ENCODE measurements around the gene HCST.

Gene HCST

DNA sequence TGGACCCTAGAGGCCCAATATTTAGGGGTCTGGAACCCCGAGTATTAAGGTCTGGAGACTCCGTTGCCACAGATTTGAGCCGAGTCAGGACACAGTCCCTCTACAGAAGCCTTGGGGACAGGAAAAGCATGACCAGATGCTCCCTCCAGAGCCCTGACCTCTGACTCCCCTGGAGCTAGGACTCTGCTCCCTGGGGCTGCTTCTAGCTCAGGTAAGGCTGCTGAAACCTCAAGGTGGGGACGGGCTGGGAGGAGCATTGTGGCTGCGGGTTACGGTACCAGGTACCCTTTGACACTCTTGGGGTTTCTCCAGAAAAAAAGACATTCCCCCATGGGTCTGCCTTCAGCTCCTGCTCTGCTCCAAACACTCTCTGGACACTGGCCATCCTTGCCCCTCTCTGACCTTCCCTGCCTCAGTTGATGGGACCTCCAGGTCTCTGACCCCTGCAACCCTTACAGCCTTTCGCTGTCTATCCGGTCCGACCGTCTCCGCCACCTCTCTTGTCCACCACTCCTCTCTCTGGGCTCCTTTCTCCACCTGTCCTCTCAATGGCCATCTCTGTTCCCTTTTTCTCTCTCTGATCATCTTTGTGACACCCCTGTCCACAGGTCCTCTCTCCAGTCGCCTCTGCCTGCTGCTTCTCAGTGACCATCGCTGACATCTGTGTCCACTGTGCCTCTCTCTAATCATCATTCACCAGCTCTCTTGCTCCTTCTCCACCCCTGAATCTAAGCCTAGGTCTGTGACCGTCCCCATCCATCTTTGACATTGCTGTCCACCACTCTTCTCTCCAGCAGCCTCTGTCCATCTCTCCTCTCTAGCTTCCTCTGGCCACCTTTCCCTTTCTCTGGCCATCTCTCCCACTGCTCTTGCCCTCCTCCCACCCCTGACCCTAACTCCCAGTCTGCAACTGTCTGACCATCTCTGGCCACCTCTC, 35.3 kb downstream of the HCST start:
- Histone ChIP-seq H3K27ac (replicated peaks) (no peak overlapping the region), H3K4me3 (replicated peaks; ENCODE audit: insufficient read depth, low read length) (no peak overlapping the region), H3K27me3 (ENCODE audit: insufficient read depth, poor library complexity, severe bottlenecking) (peaks cover 19% of the 10 kb centered on the region)
- no peak for DNase-seq (ENCODE audit: low read depth in 1 of 2, low spot score in 1 of 2)
- TF ChIP-seq GABPA (IDR thresholded peaks at IDR 0.05; ENCODE audit: low read depth) (no peak), SPI1 (IDR thresholded peaks at IDR 0.05; ENCODE audit: borderline replicate concordance, low read depth) (no peak), POLR2AphosphoS5 (IDR thresholded peaks at IDR 0.05; ENCODE audit: low read depth) (no peak)
- TF ChIP-seq, protein P1, sequence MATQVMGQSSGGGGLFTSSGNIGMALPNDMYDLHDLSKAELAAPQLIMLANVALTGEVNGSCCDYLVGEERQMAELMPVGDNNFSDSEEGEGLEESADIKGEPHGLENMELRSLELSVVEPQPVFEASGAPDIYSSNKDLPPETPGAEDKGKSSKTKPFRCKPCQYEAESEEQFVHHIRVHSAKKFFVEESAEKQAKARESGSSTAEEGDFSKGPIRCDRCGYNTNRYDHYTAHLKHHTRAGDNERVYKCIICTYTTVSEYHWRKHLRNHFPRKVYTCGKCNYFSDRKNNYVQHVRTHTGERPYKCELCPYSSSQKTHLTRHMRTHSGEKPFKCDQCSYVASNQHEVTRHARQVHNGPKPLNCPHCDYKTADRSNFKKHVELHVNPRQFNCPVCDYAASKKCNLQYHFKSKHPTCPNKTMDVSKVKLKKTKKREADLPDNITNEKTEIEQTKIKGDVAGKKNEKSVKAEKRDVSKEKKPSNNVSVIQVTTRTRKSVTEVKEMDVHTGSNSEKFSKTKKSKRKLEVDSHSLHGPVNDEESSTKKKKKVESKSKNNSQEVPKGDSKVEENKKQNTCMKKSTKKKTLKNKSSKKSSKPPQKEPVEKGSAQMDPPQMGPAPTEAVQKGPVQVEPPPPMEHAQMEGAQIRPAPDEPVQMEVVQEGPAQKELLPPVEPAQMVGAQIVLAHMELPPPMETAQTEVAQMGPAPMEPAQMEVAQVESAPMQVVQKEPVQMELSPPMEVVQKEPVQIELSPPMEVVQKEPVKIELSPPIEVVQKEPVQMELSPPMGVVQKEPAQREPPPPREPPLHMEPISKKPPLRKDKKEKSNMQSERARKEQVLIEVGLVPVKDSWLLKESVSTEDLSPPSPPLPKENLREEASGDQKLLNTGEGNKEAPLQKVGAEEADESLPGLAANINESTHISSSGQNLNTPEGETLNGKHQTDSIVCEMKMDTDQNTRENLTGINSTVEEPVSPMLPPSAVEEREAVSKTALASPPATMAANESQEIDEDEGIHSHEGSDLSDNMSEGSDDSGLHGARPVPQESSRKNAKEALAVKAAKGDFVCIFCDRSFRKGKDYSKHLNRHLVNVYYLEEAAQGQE (IDR thresholded peaks at IDR 0.05; ENCODE audit: insufficient replicate concordance, low read depth) = no peak
- TF ChIP-seq, protein P2, sequence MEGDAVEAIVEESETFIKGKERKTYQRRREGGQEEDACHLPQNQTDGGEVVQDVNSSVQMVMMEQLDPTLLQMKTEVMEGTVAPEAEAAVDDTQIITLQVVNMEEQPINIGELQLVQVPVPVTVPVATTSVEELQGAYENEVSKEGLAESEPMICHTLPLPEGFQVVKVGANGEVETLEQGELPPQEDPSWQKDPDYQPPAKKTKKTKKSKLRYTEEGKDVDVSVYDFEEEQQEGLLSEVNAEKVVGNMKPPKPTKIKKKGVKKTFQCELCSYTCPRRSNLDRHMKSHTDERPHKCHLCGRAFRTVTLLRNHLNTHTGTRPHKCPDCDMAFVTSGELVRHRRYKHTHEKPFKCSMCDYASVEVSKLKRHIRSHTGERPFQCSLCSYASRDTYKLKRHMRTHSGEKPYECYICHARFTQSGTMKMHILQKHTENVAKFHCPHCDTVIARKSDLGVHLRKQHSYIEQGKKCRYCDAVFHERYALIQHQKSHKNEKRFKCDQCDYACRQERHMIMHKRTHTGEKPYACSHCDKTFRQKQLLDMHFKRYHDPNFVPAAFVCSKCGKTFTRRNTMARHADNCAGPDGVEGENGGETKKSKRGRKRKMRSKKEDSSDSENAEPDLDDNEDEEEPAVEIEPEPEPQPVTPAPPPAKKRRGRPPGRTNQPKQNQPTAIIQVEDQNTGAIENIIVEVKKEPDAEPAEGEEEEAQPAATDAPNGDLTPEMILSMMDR (IDR thresholded peaks at IDR 0.05; ENCODE audit: insufficient read depth, low read length) = no peak

DNA sequence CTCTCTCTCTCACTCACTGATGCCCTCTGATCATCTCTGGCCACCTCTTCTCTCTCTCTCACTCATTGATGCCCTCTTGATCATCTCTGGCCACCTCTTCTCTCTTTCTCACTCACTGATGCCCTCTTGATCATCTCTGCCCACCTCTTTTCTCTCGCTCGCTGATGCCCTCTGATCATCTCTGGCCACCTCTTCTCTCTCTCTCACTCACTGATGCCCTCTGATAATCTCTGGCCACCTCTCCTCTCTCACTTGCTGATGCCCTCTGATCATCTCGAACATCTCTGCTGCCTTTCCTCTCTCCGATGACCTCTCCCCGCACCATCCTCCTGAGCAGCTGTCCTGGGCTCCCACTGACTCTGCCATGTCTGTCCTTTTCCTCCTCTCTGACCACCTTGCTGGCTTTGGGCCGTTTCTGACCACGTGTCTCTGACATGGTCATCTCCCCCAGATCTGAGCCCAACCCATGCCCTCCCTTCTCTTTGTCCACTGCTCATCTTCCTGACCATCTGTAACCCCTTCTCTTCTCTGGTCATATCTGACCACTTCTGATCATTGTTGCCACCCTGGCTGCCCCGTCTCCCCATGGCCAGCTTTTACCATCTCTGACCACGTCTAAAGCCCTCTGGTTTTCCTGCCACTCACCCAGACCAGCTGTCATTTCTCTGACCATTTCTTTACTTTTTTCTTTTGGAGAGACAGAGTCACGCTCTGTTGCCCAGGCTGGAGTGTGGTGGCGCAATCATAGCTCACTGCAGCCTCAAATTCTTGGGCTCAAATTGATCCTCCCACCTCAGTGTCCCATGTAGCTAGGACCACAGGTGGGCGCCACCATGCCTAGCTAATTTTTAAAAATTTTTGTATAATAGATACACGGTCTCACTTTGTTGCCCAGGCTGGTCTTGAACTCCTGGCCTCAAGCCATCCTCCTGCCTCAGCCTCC, 36.2 kb downstream of the HCST start:
- Histone ChIP-seq H3K4me3 (replicated peaks; ENCODE audit: insufficient read depth, low read length) (no peak overlapping the region), H3K27ac (replicated peaks) (no peak overlapping the region), H3K27me3 (ENCODE audit: insufficient read depth, poor library complexity, severe bottlenecking) (peaks cover 19% of the 10 kb centered on the region)
- TF ChIP-seq, protein P1 (IDR thresholded peaks at IDR 0.05; ENCODE audit: insufficient replicate concordance, low read depth) = no peak
- TF ChIP-seq, protein P2 (IDR thresholded peaks at IDR 0.05; ENCODE audit: insufficient read depth, low read length) = no peak
- TF ChIP-seq SPI1 (IDR thresholded peaks at IDR 0.05; ENCODE audit: borderline replicate concordance, low read depth) = no peak
- TF ChIP-seq GABPA (IDR thresholded peaks at IDR 0.05; ENCODE audit: low read depth) = no peak
- no peak for TF ChIP-seq POLR2AphosphoS5 (IDR thresholded peaks at IDR 0.05; ENCODE audit: low read depth)
- DNase-seq (ENCODE audit: low read depth in 1 of 2, low spot score in 1 of 2) = no peak

DNA sequence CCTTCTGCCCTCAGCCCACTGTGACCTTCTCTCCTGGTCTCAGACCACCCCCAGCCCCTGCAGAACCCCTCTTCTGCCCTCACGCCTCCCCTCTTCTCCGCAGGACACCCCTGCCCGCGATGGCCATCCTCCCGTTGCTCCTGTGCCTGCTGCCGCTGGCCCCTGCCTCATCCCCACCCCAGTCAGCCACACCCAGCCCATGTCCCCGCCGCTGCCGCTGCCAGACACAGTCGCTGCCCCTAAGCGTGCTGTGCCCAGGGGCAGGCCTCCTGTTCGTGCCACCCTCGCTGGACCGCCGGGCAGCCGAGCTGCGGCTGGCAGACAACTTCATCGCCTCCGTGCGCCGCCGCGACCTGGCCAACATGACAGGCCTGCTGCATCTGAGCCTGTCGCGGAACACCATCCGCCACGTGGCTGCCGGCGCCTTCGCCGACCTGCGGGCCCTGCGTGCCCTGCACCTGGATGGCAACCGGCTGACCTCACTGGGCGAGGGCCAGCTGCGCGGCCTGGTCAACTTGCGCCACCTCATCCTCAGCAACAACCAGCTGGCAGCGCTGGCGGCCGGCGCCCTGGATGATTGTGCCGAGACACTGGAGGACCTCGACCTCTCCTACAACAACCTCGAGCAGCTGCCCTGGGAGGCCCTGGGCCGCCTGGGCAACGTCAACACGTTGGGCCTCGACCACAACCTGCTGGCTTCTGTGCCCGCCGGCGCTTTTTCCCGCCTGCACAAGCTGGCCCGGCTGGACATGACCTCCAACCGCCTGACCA, 37.2 kb downstream of the HCST start:
- Histone ChIP-seq H3K27ac (replicated peaks) (no peak overlapping the region), H3K4me3 (replicated peaks; ENCODE audit: insufficient read depth, low read length) (no peak overlapping the region), H3K27me3 (ENCODE audit: insufficient read depth, poor library complexity, severe bottlenecking) (peaks cover 19% of the 10 kb centered on the region)
- no peak for DNase-seq (ENCODE audit: low read depth in 1 of 2, low spot score in 1 of 2)
- TF ChIP-seq SPI1 (IDR thresholded peaks at IDR 0.05; ENCODE audit: borderline replicate concordance, low read depth) = no peak
- TF ChIP-seq, protein P1 (IDR thresholded peaks at IDR 0.05; ENCODE audit: insufficient replicate concordance, low read depth) = no peak
- TF ChIP-seq GABPA (IDR thresholded peaks at IDR 0.05; ENCODE audit: low read depth) = no peak
- TF ChIP-seq, protein P2 (IDR thresholded peaks at IDR 0.05; ENCODE audit: insufficient read depth, low read length) = no peak
- TF ChIP-seq POLR2AphosphoS5 (IDR thresholded peaks at IDR 0.05; ENCODE audit: low read depth) = no peak

Measured in HL-60 (cell line).